DMS 273 treated with DMSO at 0.1 percent for 48 hours (cell line): ENCODE measurements around the gene GTPBP1.

Experiments used
- DNase-seq: peaks from one replicate; lab custom pipeline; 2025; lab: John Stamatoyannopoulos, UW

GTPBP1 gene

DNA sequence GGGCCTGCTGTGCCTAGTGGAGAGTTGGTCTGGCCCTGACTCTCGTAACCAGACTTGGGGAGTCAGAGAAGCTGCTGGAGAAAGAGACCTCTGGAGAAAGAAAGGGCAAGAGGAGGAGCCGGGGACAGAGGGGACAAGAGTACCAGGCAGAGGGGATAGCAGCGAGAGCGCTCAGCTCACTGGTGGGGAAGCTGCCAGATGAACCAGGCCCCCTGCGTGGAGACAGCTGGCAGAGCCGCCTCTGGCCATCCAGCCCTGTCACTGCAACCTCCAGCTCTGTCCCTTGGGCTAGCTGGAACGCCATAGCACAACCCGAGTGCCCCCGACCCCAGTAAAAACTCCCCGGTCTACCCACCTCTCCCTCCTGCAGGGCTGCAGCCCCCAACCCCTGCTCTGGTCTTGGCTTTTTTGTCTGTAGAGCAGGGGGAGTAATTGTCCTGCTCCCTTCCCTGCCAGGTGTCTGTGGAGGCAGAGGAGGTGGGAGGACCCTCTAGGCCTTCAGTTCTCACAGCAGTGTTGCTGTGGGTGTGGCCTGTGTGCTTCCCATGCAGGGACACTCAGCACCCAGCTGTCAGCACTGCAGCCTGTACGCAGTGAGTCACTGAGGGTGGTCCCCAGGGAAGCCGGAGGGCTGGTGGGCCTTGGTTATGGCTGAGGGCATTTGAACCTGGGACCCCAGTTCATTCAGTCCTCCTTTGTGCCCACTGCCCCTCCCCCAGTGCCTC is 54.9 kb downstream of the GTPBP1 start:
- no peak for DNase-seq

DNA sequence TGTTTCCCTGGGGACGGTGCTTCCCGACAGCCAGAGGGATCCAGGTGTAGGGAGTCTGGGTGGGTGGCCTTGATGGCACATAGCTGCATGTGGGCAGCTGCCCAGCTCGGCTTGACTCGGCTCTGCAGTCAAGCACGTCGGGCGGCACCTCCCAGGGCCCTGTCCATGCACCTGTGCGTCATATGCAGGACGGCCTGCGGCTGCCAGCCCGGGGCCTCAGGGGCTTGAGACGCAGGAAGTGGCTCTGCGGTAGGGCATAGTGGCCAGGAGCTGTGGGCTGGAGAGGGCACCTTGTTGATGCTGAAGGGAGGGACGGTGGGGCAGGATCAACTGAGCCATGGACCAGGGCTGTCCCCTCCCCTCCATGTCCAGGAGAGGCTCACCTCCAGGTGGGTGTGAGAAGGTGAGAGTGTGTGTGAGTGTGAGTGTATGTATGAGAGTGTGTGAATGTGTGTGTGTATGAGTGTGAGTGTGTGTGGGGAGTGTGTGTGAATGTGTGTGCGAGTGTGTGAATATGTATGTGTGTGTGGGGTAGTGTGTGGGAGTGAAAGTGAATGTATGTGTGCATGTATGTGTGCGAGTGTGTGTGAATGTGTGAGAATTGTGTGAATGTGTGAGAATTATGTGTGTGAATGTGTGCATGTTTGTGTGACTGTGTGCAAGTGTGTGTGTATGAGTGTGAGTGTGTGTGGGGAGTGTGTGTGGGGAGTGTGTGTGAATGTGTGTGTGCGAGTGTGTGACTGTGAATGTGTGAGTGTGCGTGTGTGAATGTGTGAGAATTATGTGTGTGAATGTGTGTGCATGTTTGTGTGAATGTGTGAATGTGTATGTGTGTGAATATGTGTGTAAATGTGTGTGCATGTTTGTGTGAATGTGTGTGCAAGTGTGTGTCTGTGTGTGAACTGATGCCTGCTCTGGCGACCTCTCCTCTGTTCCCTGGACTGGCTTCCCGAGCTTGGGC is 55.7 kb downstream of the GTPBP1 start:
- no peak for DNase-seq

- DNase-seq = no peak
These were observed 56.8 kb downstream of the GTPBP1 start for GRCh38 chr22:38762551-38762983.

- DNase-seq = peak; percentile 45
These were observed 60.5 kb downstream of the GTPBP1 start for GRCh38 chr22:38766076-38766777.

DNA sequence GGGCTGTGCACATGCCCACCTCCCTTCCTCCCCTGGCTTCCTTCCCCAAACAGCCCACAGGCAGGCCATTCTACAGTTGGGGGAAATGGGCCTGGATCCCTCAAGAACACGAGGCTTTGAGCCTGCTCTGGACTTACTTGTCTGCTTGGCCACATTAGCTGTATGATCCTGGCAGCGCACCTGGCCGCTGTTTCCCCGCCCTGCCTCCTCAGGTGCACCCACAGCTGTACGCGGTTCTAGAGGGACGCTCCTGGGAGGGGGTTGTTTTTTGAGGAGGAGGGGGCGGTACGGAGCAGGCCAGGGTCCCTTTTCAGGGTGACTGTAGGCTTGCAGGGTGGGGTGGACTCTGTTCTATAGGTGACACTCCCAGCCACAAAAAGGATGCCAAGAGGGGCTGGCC is 61.6 kb downstream of the GTPBP1 start:
- no peak for DNase-seq

GRCh38 chr22:38768036-38768435 is 62.3 kb downstream of the GTPBP1 start:
- DNase-seq = no peak

DNA sequence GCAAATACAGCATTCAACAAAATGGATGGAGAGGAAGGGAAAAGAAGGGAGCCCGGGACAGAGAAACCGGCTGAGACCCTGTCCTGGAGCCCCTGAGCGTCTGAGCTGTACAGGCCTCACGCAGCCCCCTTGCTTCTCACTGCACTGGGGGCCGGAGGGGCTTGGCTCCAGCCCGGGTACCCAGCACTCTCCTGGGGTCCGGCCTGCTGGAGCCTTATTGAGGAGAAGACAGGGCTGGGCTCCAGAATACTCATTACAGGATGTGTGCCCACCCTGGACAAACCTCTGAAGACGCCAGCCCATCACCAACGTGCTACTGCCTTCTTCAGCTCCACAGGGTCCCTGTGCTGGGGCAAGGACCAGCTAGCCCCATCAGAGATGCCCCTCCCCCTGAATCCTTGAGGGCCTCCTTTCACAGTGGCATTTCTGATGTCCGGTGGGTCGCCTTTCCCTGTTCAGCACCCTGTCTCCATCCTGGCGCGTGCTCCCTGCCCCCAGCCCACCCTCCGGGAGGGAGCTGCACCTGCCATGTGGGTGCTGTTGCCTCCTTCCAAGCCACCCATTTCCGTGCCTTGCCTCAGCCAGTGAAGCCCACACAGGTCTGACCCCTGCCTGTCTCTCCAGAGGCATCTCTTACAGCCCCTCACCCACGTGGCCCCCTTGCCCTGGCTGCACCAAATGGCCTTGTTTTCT is 64.7 kb downstream of the GTPBP1 start:
- no peak for DNase-seq

DNA sequence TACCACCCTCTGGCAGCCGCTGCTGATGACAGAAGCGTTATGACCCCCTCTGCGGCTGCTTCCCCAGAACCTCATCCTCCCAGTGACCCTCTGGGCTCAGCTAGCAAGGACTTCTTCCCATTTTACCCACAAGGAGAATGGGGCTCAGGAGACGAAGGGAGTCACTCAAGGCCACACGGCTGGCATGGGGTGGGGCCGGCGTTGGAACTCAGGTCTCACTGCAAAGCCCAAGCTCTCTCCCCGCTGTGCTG is 66.8 kb downstream of the GTPBP1 start:
- DNase-seq = no peak

- DNase-seq = no peak
These were observed 67.7 kb downstream of the GTPBP1 start for GRCh38 chr22:38773363-38773946.

- DNase-seq = no peak
These were observed 68.9 kb downstream of the GTPBP1 start for GRCh38 chr22:38774496-38775166.

- no peak for DNase-seq
These were observed 69.9 kb downstream of the GTPBP1 start for GRCh38 chr22:38775656-38776055.

- no peak for DNase-seq
These were observed 70.3 kb downstream of the GTPBP1 start for GRCh38 chr22:38776086-38776485.

GRCh38 chr22:38777087-38777671 is 71.4 kb downstream of the GTPBP1 start:
- DNase-seq = no peak

DNA sequence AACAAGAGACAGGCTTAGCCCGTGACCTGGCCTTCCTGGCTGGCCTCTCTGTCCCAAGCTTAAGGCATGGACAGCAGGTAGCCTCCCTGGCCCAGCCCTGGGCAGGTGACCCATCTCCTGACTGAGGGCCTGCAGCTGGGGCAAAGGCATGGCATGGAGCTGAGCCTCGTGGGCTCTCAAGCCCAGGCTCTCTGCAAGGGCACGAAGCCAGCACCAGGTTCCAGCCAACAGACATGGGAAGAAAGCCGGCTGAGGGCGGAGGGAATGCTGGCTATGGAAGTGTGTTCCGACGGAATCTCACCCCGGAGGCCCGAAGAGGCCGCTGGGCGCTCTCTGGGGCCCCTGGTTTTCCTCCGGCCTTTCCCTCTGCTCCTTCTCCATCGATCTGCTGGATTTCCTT is 75.3 kb downstream of the GTPBP1 start:
- no peak for DNase-seq

DNA sequence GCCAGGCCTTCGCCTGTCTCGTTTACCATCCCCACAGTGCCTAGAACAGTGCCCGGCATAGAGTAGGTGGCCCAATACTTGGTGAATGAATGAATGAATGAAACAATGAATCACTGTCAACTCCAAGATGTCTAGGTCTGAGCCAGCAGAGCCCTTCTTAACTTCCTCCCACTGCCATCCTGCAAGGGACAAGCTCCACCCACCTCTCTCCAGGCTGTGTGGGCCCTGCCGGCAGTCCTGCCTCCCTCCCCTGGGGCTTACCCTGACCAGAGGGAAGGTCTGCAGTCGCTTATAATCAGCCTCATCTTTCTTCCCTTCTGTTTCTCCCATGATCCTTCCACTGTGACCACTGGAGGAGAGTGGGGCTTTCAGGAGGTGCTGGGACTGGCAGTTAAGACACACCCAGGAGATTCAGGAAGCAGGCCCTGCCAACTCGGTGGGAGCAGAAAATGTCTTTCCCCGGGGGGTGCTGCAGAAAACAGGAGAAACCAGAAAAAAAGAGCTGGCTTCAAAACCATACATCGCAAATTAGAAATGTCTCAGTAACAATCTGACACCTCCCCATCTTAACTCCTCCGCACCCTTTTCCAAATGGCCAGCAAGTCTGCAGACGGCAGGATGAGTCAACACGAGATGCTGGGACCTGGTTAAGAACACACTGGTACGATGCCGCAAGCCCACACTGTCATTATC is 76.8 kb downstream of the GTPBP1 start:
- DNase-seq = no peak
